GM19467 (cell line): ENCODE data around the gene PDE8A.

Experiments used
- ATAC-seq: cut with Tn5 transposase; IDR thresholded peaks from one replicate; pipeline ENCODE4 v1.9.1; 2021; ENCODE audit warnings: mild to moderate bottlenecking, moderate library complexity; ENCODE audit not compliant: unreplicated experiment

The PDE8A gene

GRCh38 chr15:85031086-85031943, 49.7 kb downstream of the PDE8A start:
- no peak for ATAC-seq

- no peak for ATAC-seq
Observed at GRCh38 chr15:85031944-85032558, 50.4 kb downstream of the PDE8A start.

- ATAC-seq = no peak
Observed at GRCh38 chr15:85033148-85033547, 51.5 kb downstream of the PDE8A start.

- ATAC-seq = no peak
Observed at GRCh38 chr15:85034276-85034675, 52.6 kb downstream of the PDE8A start.

GRCh38 chr15:85035980-85036379, 54.3 kb downstream of the PDE8A start:
- no peak for ATAC-seq

GRCh38 chr15:85036716-85037115, 55.1 kb downstream of the PDE8A start:
- ATAC-seq = no peak

- no peak for ATAC-seq
Observed at GRCh38 chr15:85037641-85038040, 56.0 kb downstream of the PDE8A start.

- ATAC-seq = no peak
Observed at GRCh38 chr15:85041230-85041629, 59.6 kb downstream of the PDE8A start.

- no peak for ATAC-seq
Observed at GRCh38 chr15:85044251-85044853, 62.7 kb downstream of the PDE8A start.

- no peak for ATAC-seq
Observed at GRCh38 chr15:85044894-85045293, 63.2 kb downstream of the PDE8A start.

GRCh38 chr15:85045615-85046014, 64.0 kb downstream of the PDE8A start:
- no peak for ATAC-seq

GRCh38 chr15:85047271-85047948, 65.8 kb downstream of the PDE8A start:
- no peak for ATAC-seq

- ATAC-seq = no peak
Observed at GRCh38 chr15:85048430-85048829, 66.8 kb downstream of the PDE8A start.

GRCh38 chr15:85049805-85050204, 68.1 kb downstream of the PDE8A start:
- no peak for ATAC-seq

- no peak for ATAC-seq
Observed at GRCh38 chr15:85059734-85060133, 78.1 kb downstream of the PDE8A start.

- ATAC-seq = no peak
Observed at GRCh38 chr15:85062560-85062959, 80.9 kb downstream of the PDE8A start.

GRCh38 chr15:85063088-85063487, 81.4 kb downstream of the PDE8A start:
- no peak for ATAC-seq

- ATAC-seq = no peak
Observed at GRCh38 chr15:85063522-85064079, 81.9 kb downstream of the PDE8A start.

GRCh38 chr15:85064710-85065109, 83.1 kb downstream of the PDE8A start:
- ATAC-seq = no peak

GRCh38 chr15:85071061-85071460, 89.4 kb downstream of the PDE8A start:
- ATAC-seq = no peak

- ATAC-seq = no peak
Observed at GRCh38 chr15:85071504-85071903, 89.8 kb downstream of the PDE8A start.
